GM12892 (cell line): Measurements from ENCODE around the gene MBTD1.

Source experiments
- DNase-seq: peaks from one replicate; pipeline ENCODE4 v3.0.0; 2011; ENCODE audit not compliant: insufficient read length
- FAIRE-seq: peaks from 2 replicates; lab custom pipeline; 2011; peaks lifted over from hg19 to GRCh38; lab: Jason Lieb, UNC
- POLR2A ChIP-seq: IDR thresholded peaks from 2 replicates; pipeline ENCODE4 v1.6.1; 2011; ENCODE audit warnings: low read depth, low read length, control low read depth
- POLR2AphosphoS5 ChIP-seq: IDR thresholded peaks from 2 replicates; pipeline ENCODE4 v1.6.1; 2011; ENCODE audit warnings: low read depth, low read length, control low read depth
- TAF1 ChIP-seq: IDR thresholded peaks from 2 replicates; pipeline ENCODE4 v1.6.1; 2011; ENCODE audit warnings: low read depth, mild to moderate bottlenecking, control low read depth, low read length, borderline replicate concordance

The MBTD1 gene

GRCh38 chr17:51263006-51263405 is 3.2 kb upstream of the MBTD1 start:
- peak; percentile 57 for FAIRE-seq
- TF ChIP-seq POLR2AphosphoS5 (no peak), TAF1 (no peak)
- no peak for DNase-seq

DNA sequence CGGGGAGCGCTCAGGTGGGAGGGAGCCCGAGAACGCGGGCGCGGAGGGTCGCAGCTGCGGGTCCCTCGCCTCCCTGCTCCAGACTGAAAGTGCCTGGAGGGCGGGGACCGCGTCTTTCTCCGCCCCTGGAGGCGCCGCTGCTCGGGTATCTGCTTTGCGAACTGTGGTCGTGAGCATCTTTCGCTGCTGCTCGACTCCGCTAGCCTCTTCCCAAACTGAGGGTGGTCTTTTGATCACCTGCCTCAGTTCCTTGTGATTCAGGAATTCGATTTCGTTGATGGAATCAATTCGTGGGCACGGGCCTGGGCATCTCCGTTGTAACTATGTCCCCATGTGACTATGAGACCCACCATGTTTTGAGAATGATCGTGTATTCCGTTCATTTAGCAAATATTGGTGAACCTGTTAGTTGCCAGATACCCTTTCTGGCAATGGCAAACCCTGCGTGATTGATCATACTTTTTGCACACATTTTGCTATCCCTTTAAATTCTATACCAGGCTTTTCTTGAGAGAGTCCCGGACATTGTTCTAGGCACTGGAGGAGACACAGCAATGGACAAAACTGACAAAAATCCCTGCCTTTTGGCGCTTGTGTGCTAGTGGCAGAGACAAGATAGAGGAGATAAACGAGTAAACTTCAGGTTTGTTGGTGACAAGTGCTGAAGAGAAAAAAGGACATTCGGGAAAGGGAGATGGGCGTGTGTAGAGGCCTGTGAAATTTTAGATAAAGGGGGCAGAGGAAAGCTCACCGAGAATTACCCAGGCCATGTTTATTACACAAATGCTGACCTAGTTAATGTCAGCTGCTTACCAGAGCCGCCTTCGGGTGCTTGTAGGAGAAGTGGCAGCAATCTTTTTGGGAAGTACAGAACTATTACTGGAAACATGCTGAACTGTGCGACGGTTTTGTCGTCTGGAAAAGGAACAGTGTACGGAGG is 1.4 kb upstream of the MBTD1 start:
- DNase-seq (no peak), FAIRE-seq (no peak)
- TF ChIP-seq TAF1: no peak
- TF ChIP-seq POLR2AphosphoS5: 0 out of 2 replicates have a peak, but pooled peaks have one; percentile 2

GRCh38 chr17:51260237-51261023 is 581 bp upstream of the MBTD1 start, which contains the start of gene UTP18:
TSS of gene UTP18 (plus strand) at chr17:51260546. CDS start at chr17:51260585, 39 bp downstream.
- DNase-seq (peak; percentile 82), FAIRE-seq (no peak)
- TF ChIP-seq TAF1: peak; percentile 54
- TF ChIP-seq POLR2A: peak; percentile 81; the same call in 1 of the 2 replicates
- TF ChIP-seq POLR2AphosphoS5: peak; percentile 76

DNA sequence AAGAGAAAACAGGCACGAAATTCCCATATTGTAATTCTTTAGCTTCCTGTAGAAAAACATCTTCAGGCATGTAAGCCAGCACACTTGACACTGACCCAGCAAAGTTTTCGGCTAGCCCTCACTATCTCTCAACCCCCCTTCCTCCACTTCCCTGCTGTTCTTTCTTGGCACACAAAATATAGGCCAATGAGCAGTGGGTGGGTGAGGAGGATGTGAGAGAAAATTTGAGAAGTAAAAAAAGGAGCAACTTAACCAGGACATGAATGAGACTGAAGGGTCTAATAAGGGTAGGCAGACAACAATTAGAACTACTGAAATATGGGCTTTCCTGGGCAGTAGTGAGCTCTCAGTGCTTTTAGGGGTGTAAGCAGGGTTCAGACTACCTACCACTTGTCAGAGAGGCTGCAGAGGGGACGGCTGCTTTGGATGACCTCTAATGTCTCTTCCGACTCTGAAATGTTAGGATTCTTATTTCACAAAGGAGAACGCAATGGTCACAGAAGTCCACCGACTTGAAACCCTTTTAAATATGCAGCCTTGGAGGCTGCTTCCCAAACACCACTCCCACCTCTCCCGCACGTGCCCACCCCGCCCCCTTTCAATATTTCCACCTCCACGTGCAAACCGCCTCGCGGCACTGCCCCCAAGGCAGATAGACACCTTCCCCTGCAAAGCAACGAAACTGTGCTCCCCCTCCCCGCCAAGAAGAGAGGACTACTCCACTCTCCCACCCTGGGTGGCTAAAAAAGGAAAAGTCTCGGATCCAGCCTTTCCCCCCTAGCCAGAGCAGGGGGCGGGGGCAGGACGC is 889 bp downstream of the MBTD1 start:
- TF ChIP-seq TAF1 (no peak), POLR2AphosphoS5 (no peak), POLR2A (no peak)
- DNase-seq: no peak
- no peak for FAIRE-seq

DNA sequence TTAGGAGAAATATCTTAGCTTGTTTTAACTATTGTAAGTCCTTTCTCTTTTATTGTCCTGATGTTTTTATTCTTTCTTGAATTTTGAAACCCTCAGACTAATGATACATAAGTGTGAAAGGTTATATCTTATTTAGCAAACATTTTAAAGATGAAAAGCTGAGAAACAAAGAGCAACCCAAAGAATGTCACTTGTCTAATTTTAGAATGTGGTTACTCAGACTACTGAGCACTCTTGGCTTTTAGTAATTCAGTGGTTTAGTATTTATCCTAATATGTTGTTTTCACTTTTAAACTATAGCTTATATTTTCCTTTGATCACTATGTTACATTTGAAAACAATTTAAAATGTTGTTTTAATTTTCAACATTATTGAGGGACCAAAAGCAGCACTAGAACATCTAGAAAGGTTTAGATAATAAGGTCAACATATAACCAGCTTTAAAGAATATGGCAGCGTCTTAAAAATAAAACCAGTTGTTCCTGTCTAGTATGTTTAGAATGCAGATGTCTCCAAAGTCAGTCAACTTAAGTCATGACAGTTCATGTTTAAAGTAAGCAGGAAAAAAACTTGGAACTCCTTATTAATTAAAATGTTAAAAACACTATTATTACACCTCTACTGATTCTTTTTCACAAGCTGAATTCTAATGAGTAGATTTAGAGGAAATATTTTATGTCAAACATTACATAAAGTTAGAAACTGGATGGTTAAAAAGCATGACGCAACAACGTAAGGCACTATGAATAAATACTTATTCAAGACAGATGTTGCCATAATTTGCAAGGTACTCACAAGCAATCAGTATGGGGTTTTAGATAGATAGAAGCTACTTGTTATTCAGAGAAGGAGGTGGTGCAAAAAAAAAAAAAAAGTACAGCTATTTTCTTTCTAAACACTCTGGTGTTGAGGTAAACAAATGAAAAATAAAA is 2.4 kb downstream of the MBTD1 start:
- no peak for FAIRE-seq
- TF ChIP-seq POLR2AphosphoS5 (no peak), POLR2A (no peak), TAF1 (no peak)
- DNase-seq: no peak

DNA sequence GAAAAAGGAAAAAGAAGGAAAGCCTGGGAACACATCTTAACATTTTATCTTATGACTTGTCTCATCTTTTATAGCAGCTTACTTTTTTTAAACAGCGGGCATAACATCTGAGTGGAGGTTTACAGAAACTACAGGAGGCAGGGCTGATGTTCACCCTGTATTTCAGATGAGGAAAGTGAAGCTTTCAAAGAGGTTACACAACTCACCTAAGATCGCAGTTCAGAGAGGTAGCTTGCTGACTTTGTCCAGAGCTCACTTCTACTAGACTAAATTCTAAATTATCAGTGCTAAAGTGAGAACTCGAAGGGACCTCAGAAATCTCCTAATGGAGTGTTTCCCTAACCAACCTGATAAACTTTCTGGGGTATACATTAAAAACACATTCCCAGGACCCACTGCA is 3.7 kb downstream of the MBTD1 start:
- TF ChIP-seq TAF1: no peak
- TF ChIP-seq POLR2A: no peak
- no peak for TF ChIP-seq POLR2AphosphoS5
- no peak for DNase-seq
- no peak for FAIRE-seq

DNA sequence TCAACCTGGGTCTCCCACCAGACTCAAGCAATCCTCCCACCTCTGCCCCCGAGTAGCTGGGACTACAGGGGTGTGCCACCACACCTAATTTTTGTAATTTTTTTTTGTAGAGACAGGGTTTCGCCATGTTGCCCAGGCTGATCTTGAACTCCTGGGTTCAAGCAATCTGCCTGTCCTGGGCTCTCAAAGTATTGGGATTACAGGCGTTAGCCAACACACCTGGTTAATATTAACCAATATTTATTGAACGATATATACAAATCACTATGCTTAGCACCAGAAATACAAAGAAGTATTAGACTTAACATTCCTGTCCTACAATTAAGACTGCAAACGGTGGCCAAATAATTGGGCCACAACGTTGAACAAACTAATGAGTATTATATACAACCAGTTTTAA is 4.2 kb downstream of the MBTD1 start:
- DNase-seq: no peak
- TF ChIP-seq TAF1 (no peak), POLR2A (no peak), POLR2AphosphoS5 (no peak)
- FAIRE-seq: no peak

DNA sequence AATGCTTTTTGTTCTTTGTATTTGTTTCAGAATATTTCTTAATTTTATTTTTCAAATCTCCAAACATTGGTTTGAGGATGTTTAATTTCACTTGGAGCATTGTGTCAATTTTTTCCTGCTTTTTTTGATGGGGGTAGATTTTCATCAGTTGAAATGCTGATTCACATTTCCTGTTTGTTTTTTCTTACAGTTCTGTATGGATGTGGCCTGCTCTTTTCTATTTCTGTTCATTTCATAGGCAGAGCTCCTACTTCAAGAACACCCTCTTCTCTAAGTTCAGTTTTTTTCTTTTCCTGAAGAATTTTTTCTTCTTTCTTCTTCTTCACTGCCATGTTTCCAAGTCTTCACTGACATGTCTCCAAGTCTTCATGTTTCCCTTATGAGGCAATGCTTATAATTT is 8.8 kb downstream of the MBTD1 start:
- no peak for FAIRE-seq
- TF ChIP-seq POLR2AphosphoS5 (no peak), TAF1 (no peak), POLR2A (no peak)
- no peak for DNase-seq

- no peak for DNase-seq
- TF ChIP-seq TAF1: no peak
- no peak for TF ChIP-seq POLR2AphosphoS5
- TF ChIP-seq POLR2A: no peak
- FAIRE-seq: no peak
Observed at GRCh38 chr17:51250314-51250840, 9.5 kb downstream of the MBTD1 start.

DNA sequence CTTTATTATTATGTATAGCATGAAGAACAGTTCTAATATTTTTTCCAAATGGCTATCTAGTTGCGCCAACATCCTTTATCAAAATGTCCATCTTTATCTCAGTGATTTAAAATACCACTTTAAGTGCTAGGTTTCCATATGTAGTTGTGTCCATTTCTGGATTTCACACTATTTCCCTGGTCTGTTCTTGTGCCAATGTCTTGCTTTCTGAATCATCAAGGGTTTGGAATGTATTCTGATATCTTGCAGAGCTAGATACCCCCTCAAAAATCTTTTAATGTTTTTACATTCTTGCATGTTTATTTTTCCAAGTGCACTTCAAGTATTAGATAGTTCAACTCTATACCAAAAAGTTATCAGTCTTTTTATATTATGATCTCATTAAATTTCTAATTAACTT is 14.3 kb downstream of the MBTD1 start:
- no peak for FAIRE-seq
- DNase-seq: no peak
- TF ChIP-seq POLR2A: no peak
- TF ChIP-seq POLR2AphosphoS5: no peak
- TF ChIP-seq TAF1: no peak
